Osteoblast (primary cell): Measurements from ENCODE around the gene RNF148. TPM values are rescaled to one million over a fixed set of nuclear protein-coding genes. Genes with fewer than 3 reads are reported as not detected.

Experiments used
- DNase-seq: peaks from one replicate; pipeline ENCODE4 v3.0.0; 2011; ENCODE audit warnings: low spot score, mixed read lengths; ENCODE audit not compliant: insufficient read length; ENCODE audit errors: missing footprints
- H2AFZ ChIP-seq: 2 replicates; pipeline ENCODE4 v1.6.0; 2011; ENCODE audit warnings: mild to moderate bottlenecking, low read length
- H3K27ac ChIP-seq: 2 replicates; pipeline ENCODE4 v1.5.1; 2011; ENCODE audit warnings: mild to moderate bottlenecking, low read depth, low read length, moderate library complexity
- H3K27me3 ChIP-seq: 2 replicates; pipeline ENCODE4 v1.6.0; 2012; ENCODE audit warnings: mild to moderate bottlenecking, control low read depth, inconsistent platforms, low read length, moderate library complexity; ENCODE audit not compliant: insufficient read depth
- H3K36me3 ChIP-seq: 2 replicates; pipeline ENCODE4 v1.5.1; 2011; ENCODE audit warnings: mild to moderate bottlenecking, low read length, control low read depth, moderate library complexity; ENCODE audit not compliant: insufficient read depth
- H3K4me1 ChIP-seq: 2 replicates; pipeline ENCODE4 v1.5.1; 2011; ENCODE audit warnings: mild to moderate bottlenecking, low read length, control low read depth, moderate library complexity; ENCODE audit not compliant: insufficient read depth
- H3K4me2 ChIP-seq: 2 replicates; pipeline ENCODE4 v1.6.0; 2011; ENCODE audit warnings: mild to moderate bottlenecking, low read length; ENCODE audit not compliant: insufficient read depth
- H3K4me3 ChIP-seq: fragments of 200-600 bp; sonication (generic); 3 replicates; pipeline ENCODE4 v1.5.1; 2012; ENCODE audit warnings: mild to moderate bottlenecking, low read length, inconsistent platforms; ENCODE audit not compliant: insufficient read depth
- H3K79me2 ChIP-seq: 2 replicates; pipeline ENCODE4 v1.6.0; 2012; ENCODE audit warnings: mild to moderate bottlenecking, low read length, control low read depth, inconsistent platforms; ENCODE audit not compliant: insufficient read depth
- H3K9me3 ChIP-seq: 2 replicates; pipeline ENCODE4 v1.5.1; 2011; ENCODE audit warnings: low read depth, low read length, control low read depth
- H4K20me1 ChIP-seq: 2 replicates; pipeline ENCODE4 v1.6.0; 2012; ENCODE audit warnings: mild to moderate bottlenecking, low read length, control low read depth; ENCODE audit not compliant: insufficient read depth
- total RNA-seq: library from RNA; depleted of rRNA; stranded (reverse); fragments of >200 nt; gene quantifications from 2 replicates; pipeline ENCODE4 v1.2.3, GENCODE V29; 2012
- TF ChIP-seq, protein P1 (sequence below): IDR thresholded peaks from 2 replicates; pipeline ENCODE4 v1.5.1; 2011; ENCODE audit warnings: mild to moderate bottlenecking, low read depth, low read length, moderate library complexity; ENCODE audit errors: extremely low read depth

Gene RNF148
- total RNA-seq, 1 donor, result 0.72 TPM

DNA sequence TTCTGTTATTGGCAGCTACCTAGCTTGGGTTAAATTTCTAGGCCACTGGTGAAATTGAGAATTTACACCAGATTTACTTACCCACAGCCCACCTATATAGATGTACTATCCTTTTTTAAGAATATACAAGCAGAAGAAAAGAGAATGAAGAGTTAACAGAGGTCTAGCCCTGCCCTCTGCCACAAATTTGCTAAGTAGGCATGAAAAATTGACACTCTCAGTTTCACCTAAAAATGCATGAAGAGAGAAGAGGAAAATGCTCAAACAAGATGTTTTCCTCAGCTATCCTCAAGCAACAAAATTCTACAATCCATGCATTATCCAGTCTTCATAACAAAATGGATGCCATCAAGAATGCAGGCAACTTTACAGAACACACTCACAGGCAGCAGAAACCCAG lies 24.6 kb upstream of the RNF148 start:
- no peaks in the 10 kb centered on the region for H3K79me2 ChIP-seq
- no peaks in the 10 kb centered on the region for H3K36me3 ChIP-seq
- H3K4me3 ChIP-seq, result no peak overlapping the region
- H3K27me3 ChIP-seq, result no peaks in the 10 kb centered on the region
- TF ChIP-seq, protein P1, sequence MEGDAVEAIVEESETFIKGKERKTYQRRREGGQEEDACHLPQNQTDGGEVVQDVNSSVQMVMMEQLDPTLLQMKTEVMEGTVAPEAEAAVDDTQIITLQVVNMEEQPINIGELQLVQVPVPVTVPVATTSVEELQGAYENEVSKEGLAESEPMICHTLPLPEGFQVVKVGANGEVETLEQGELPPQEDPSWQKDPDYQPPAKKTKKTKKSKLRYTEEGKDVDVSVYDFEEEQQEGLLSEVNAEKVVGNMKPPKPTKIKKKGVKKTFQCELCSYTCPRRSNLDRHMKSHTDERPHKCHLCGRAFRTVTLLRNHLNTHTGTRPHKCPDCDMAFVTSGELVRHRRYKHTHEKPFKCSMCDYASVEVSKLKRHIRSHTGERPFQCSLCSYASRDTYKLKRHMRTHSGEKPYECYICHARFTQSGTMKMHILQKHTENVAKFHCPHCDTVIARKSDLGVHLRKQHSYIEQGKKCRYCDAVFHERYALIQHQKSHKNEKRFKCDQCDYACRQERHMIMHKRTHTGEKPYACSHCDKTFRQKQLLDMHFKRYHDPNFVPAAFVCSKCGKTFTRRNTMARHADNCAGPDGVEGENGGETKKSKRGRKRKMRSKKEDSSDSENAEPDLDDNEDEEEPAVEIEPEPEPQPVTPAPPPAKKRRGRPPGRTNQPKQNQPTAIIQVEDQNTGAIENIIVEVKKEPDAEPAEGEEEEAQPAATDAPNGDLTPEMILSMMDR, result no peak
- no peaks in the 10 kb centered on the region for H3K4me1 ChIP-seq
- no peaks in the 10 kb centered on the region for H4K20me1 ChIP-seq
- no peaks in the 10 kb centered on the region for H3K9me3 ChIP-seq
- no peak for DNase-seq
- H3K27ac ChIP-seq, result no peak overlapping the region
- no peak overlapping the region for H3K4me2 ChIP-seq
- no peak overlapping the region for H2AFZ ChIP-seq

DNA sequence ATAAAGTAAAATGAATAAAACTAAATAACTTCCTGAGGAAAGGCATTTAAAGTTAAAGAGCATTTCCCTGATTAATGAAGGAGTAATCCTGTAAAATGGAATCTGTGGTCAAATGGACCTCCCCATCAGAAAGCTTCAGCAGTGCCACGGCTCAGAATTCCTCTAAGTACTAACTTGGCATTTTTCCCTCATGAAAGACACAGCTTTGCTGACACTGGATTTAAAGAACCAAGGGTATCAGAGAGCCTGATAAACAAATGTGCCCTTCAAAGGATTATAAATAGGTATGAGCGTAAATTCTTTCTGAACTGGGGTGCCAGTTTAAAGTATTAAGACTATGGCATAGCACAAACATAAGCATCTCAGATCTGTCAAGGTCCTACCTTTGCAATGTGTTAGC lies 24.2 kb upstream of the RNF148 start:
- Histone ChIP-seq H3K27me3 (no peaks in the 10 kb centered on the region), H4K20me1 (no peaks in the 10 kb centered on the region), H3K9me3 (no peaks in the 10 kb centered on the region), H3K4me1 (no peaks in the 10 kb centered on the region), H3K36me3 (no peaks in the 10 kb centered on the region), H3K79me2 (no peaks in the 10 kb centered on the region), H3K4me2 (no peak overlapping the region), H3K27ac (no peak overlapping the region), H2AFZ (no peak overlapping the region), H3K4me3 (no peak overlapping the region)
- no peak for DNase-seq
- TF ChIP-seq, protein P1, result no peak

DNA sequence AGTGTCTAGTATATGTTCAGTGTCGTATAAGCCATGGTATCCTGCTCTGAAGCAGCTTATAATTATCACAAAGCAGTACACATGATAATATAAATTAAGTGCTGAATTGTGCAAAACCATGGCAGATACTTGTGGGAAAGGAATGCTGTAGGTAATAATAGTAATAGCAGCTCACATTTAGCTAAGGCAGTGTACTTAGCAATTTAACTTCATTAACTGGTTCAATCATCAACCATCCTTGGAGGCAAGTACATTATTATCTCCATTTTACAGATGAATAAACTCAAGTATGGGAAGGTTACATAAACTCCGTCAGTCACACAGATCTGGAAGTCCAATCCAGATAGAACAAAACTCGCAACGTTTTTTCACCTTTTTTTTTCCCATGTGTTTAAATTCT lies 21.6 kb upstream of the RNF148 start:
- TF ChIP-seq, protein P1, result no peak
- DNase-seq, result no peak
- H3K4me1 ChIP-seq, result no peaks in the 10 kb centered on the region
- H3K4me2 ChIP-seq, result no peak overlapping the region
- H3K27me3 ChIP-seq, result no peaks in the 10 kb centered on the region
- no peaks in the 10 kb centered on the region for H3K9me3 ChIP-seq
- H3K36me3 ChIP-seq, result no peaks in the 10 kb centered on the region
- H2AFZ ChIP-seq, result no peak overlapping the region
- no peaks in the 10 kb centered on the region for H3K79me2 ChIP-seq
- no peaks in the 10 kb centered on the region for H4K20me1 ChIP-seq
- H3K27ac ChIP-seq, result no peak overlapping the region
- no peak overlapping the region for H3K4me3 ChIP-seq

DNA sequence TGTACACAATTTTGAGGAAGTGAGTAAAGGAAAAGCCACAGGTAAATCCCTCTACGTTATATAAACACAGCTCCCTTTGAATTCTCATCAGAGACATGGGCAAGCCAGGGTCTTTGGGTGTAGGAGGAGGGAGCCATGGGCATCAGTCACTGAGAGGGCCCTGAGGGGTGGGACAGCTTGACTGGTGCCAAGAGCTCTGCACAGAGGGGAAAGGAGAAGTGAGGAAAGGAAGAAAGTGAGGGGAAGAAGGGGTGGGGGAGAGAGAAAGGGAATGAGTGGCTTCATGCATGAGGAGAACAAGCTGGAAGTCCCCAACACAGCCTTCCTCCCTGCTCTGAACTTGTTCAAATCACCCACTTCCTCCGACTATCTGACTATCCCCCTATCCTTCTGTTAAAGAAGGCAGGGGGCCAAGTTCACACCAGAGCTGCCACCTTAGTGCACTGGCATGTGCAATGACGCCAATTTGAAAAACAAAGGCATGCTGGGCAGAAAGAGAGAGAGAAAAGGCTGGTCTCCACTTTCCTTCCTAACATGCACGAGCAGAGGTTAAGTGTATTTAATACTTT lies 16.4 kb upstream of the RNF148 start:
- Histone ChIP-seq H3K4me3 (no peak overlapping the region), H3K27ac (no peak overlapping the region), H3K4me2 (no peak overlapping the region), H3K79me2 (no peaks in the 10 kb centered on the region), H4K20me1 (no peaks in the 10 kb centered on the region), H3K4me1 (no peaks in the 10 kb centered on the region), H3K27me3 (no peaks in the 10 kb centered on the region), H2AFZ (no peak overlapping the region), H3K36me3 (no peaks in the 10 kb centered on the region), H3K9me3 (no peaks in the 10 kb centered on the region)
- TF ChIP-seq, protein P1, result no peak
- DNase-seq, result no peak
